ENCODE results near the gene KIAA2012. TPM values are rescaled to one million over a fixed set of nuclear protein-coding genes. Genes with fewer than 3 reads are reported as not detected.

KIAA2012 gene
- not detected in 2 replicates for total RNA-seq

DNA sequence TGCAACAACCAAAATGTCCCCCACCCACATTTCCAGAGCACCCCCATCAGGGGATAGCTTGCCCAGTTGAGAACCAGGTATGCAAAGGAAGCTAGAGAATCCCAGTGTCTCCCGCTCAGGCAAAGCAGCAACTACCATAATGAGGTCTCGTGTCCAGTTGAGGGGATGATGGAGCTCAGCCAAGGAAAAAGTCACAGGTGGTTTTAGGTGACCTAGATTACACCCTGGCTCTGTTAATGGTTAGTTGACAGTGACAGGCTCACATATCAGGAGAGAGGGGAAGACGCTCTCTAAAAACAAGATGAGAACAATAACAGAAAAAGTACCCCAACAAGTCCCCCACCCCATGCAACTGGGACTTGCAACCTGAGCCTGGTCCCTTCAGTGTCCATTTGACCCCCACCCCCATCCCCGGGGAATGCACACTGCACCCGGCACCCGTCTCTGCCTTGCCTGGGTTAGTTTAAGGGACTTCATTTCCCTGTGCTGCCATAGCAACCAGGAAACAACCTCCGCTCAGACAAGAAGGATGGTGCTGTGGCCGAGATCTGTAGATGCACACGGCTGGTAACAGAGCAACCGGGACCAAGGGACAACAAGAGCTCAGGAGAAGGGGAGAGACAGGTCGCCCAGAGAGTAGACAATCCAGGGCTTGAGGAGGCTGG, at the start of gene KIAA2012:
Gene KIAA2012 (plus strand): TSS at position 519 of the 665 bp plus-strand sequence. CDS start 373 bp downstream, outside the sequence.
- H3K36me3 ChIP-seq (ENCODE audit: control insufficient read depth, insufficient read depth, low read length) = no peaks in the 10 kb centered on the region
- no peaks in the 10 kb centered on the region for H3K27me3 ChIP-seq (ENCODE audit: control insufficient read depth, insufficient read depth, low read length)
- DNase-seq (ENCODE audit: low read depth) = no peak
- H3K4me3 ChIP-seq (ENCODE audit: low read depth, low read length) = no peak within 1 kb of the TSS
- FAIRE-seq = no peak
- no peak for TF ChIP-seq CTCF (IDR thresholded peaks at IDR 0.05; ENCODE audit: insufficient read depth, low read length, severe bottlenecking)

DNA sequence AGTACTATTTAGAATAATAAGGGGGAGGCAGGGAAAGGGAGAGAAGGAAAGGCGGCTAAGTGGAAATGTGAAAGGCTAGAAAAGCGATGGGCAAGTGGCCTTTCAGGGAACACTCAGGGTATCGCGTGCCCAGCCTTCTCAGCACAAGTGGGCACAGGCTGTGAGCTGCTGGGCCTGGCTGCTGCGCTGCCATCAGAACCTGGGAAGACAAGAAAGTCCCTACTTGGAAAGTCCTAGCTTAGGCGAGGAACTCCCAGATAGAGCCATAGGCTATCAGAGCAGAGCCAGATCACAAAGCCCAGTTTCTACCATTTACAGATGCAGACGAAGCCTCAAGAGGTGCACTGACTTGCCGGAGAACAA, 49.2 kb upstream of the KIAA2012 start:
- Histone ChIP-seq H3K4me3 (ENCODE audit: low read depth, low read length) (no peak overlapping the region), H3K36me3 (ENCODE audit: control insufficient read depth, insufficient read depth, low read length) (no peaks in the 10 kb centered on the region), H3K27me3 (ENCODE audit: control insufficient read depth, insufficient read depth, low read length) (peaks cover 1% of the 10 kb centered on the region)
- DNase-seq (ENCODE audit: low read depth) (no peak), FAIRE-seq (no peak)
- TF ChIP-seq CTCF (IDR thresholded peaks at IDR 0.05; ENCODE audit: insufficient read depth, low read length, severe bottlenecking) = no peak

DNA sequence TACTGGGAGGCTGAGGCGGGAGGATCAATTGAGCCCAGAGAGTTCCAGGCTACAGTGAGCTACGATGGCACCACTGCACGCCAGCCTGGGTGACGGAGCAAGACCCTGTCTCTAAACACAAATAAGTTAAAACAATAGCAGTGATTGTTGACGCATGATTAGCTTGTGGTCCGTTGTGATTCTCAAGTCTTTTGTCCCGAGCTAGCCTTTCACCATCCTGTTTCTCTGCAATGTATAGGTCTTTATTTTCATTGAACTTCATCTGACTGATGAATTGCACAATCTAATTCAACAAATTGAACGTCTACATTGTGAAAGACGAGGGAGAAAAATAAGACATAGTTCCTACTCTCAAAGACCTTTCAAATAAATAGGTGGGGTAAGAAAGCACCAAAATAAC, 48.2 kb upstream of the KIAA2012 start:
- H3K27me3 ChIP-seq (ENCODE audit: control insufficient read depth, insufficient read depth, low read length) = peaks cover 1% of the 10 kb centered on the region
- DNase-seq (ENCODE audit: low read depth) (no peak), FAIRE-seq (no peak)
- H3K4me3 ChIP-seq (ENCODE audit: low read depth, low read length) = no peak overlapping the region
- no peak for TF ChIP-seq CTCF (IDR thresholded peaks at IDR 0.05; ENCODE audit: insufficient read depth, low read length, severe bottlenecking)
- no peaks in the 10 kb centered on the region for H3K36me3 ChIP-seq (ENCODE audit: control insufficient read depth, insufficient read depth, low read length)

GRCh38 chr2:202025816-202026215, 47.2 kb upstream of the KIAA2012 start:
- H3K36me3 ChIP-seq (ENCODE audit: control insufficient read depth, insufficient read depth, low read length) = no peaks in the 10 kb centered on the region
- no peak overlapping the region for H3K4me3 ChIP-seq (ENCODE audit: low read depth, low read length)
- DNase-seq (ENCODE audit: low read depth) (no peak), FAIRE-seq (no peak)
- TF ChIP-seq CTCF (IDR thresholded peaks at IDR 0.05; ENCODE audit: insufficient read depth, low read length, severe bottlenecking) = no peak
- peaks cover 1% of the 10 kb centered on the region for H3K27me3 ChIP-seq (ENCODE audit: control insufficient read depth, insufficient read depth, low read length)

- DNase-seq (ENCODE audit: low read depth) (no peak), FAIRE-seq (no peak)
- Histone ChIP-seq H3K27me3 (ENCODE audit: control insufficient read depth, insufficient read depth, low read length) (peaks cover 1% of the 10 kb centered on the region), H3K4me3 (ENCODE audit: low read depth, low read length) (no peak overlapping the region), H3K36me3 (ENCODE audit: control insufficient read depth, insufficient read depth, low read length) (no peaks in the 10 kb centered on the region)
- TF ChIP-seq CTCF (IDR thresholded peaks at IDR 0.05; ENCODE audit: insufficient read depth, low read length, severe bottlenecking) = no peak
Observed at GRCh38 chr2:202026507-202026906, 46.5 kb upstream of the KIAA2012 start.

DNA sequence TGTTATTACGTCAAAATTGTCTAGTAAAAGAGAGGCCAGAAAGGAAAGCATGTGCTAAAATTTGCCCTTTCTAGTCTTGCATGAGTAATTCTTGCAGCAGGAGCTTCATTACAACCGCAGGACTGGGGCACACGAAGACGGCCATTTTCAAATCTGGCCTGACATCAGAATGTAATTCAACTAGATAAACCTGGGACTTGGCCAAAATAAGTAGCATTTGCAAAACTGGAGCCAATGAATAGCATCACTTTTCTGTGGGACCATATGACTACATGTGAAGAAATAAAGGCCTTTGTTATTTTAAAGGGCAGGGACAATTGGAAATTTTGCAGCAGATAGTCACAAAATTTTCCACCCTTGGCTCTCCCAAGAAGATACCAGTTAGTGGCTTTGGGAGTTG, 42.4 kb upstream of the KIAA2012 start:
- DNase-seq (ENCODE audit: low read depth) (no peak), FAIRE-seq (no peak)
- no peak overlapping the region for H3K4me3 ChIP-seq (ENCODE audit: low read depth, low read length)
- no peak for TF ChIP-seq CTCF (IDR thresholded peaks at IDR 0.05; ENCODE audit: insufficient read depth, low read length, severe bottlenecking)
- H3K36me3 ChIP-seq (ENCODE audit: control insufficient read depth, insufficient read depth, low read length) = no peaks in the 10 kb centered on the region
- H3K27me3 ChIP-seq (ENCODE audit: control insufficient read depth, insufficient read depth, low read length) = peaks cover 16% of the 10 kb centered on the region
